Left hindlimb (tissue), 1 donor: ENCODE data around the gene MTHFSD.

Experiments
- DNase-seq: peaks from one replicate; pipeline ENCODE4 v3.0.0-alpha.2; 2018

Gene MTHFSD

GRCh38 chr16:86499889-86500707 is 54.9 kb downstream of the MTHFSD start:
- no peak for DNase-seq

GRCh38 chr16:86499440-86499786 is 55.6 kb downstream of the MTHFSD start:
- no peak for DNase-seq

- peak; percentile 57 for DNase-seq
Observed at GRCh38 chr16:86498671-86499439, 56.2 kb downstream of the MTHFSD start.

GRCh38 chr16:86498155-86498670 is 56.8 kb downstream of the MTHFSD start:
- no peak for DNase-seq

GRCh38 chr16:86497551-86498021 is 57.4 kb downstream of the MTHFSD start:
- no peak for DNase-seq

- DNase-seq: no peak
Observed at GRCh38 chr16:86496929-86497461, 58.0 kb downstream of the MTHFSD start.

GRCh38 chr16:86496262-86496928 is 58.6 kb downstream of the MTHFSD start:
- no peak for DNase-seq

- DNase-seq: no peak
Observed at GRCh38 chr16:86495756-86496261, 59.2 kb downstream of the MTHFSD start.

GRCh38 chr16:86495357-86495701 is 59.7 kb downstream of the MTHFSD start:
- DNase-seq: no peak

- DNase-seq: no peak
Observed at GRCh38 chr16:86494565-86495356, 60.3 kb downstream of the MTHFSD start.

- DNase-seq: no peak
Observed at GRCh38 chr16:86494039-86494564, 60.9 kb downstream of the MTHFSD start.

- DNase-seq: no peak
Observed at GRCh38 chr16:86492961-86493629, 61.9 kb downstream of the MTHFSD start.

- DNase-seq: no peak
Observed at GRCh38 chr16:86492267-86492960, 62.6 kb downstream of the MTHFSD start.

GRCh38 chr16:86491640-86492023 is 63.4 kb downstream of the MTHFSD start:
- DNase-seq: no peak

GRCh38 chr16:86490859-86491639 is 64.0 kb downstream of the MTHFSD start:
- DNase-seq: no peak

- DNase-seq: no peak
Observed at GRCh38 chr16:86485746-86486145, 69.3 kb downstream of the MTHFSD start.

- DNase-seq: no peak
Observed at GRCh38 chr16:86484240-86484639, 70.8 kb downstream of the MTHFSD start.

GRCh38 chr16:86481607-86482006 is 73.4 kb downstream of the MTHFSD start:
- no peak for DNase-seq

GRCh38 chr16:86480444-86480843 is 74.6 kb downstream of the MTHFSD start:
- DNase-seq: no peak
